NCI-H446 (cell line): ENCODE measurements around the gene SCGB2B2.
"Not testable (repeated sequence)": the region's sequence is repeated elsewhere in the genome, so short reads cannot be mapped to it uniquely, and the experiment has no call there.

ENCODE experiments used
- DNase-seq, 2 experiments: peaks; one replicate each; lab custom pipeline; 2025; lab: John Stamatoyannopoulos, UW

The SCGB2B2 gene

DNA sequence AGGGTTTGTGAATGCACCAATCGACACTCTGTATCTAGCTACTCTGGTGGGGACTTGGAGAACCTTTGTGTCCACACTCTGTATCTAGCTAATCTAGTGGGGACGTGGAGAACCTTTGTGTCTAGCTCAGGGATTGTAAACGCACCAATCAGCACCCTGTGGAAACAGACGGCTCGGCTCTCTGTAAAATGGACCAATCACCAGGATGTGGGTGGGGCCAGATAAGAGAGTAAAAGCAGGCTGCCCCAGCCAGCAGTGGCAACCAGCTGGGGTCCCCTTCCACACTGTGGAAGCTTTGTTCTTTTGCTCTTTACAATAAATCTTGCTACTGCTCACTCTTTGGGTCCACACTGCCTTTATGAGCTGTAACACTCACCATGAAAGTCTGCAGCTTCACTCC lies 8.3 kb downstream of the SCGB2B2 start:
- not testable (repeated sequence) for DNase-seq

DNA sequence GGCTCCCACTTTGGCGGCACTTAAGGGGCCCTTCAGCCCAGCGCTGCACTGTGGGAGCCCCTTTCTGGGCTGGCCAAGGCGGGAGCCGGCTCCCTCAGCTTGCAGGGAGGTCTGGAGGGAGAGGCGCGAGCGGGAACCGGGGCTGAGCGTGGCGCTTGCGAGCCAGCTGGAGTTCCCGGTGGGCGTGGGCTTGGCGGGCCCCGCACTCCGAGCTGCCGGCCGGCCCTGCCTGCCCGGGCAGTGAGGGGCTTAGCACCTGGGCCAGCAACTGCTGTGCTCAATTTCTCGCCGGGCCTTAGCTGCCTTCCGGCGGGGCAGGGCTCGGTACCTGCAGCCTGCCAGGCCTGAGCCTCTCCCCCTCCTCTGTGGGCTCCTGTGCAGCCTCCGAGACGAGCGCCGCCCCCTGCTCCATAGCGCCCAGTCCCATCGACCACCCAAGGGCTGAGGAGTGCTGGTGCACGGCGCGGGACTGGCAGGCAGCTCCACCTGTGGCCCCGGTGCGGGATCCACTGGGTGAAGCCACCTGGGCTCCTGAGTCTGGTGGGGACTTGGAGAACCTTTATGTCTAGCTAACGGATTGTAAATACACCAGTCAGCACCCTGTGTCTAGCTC lies 8.8 kb downstream of the SCGB2B2 start:
- DNase-seq = not testable (repeated sequence)

DNA sequence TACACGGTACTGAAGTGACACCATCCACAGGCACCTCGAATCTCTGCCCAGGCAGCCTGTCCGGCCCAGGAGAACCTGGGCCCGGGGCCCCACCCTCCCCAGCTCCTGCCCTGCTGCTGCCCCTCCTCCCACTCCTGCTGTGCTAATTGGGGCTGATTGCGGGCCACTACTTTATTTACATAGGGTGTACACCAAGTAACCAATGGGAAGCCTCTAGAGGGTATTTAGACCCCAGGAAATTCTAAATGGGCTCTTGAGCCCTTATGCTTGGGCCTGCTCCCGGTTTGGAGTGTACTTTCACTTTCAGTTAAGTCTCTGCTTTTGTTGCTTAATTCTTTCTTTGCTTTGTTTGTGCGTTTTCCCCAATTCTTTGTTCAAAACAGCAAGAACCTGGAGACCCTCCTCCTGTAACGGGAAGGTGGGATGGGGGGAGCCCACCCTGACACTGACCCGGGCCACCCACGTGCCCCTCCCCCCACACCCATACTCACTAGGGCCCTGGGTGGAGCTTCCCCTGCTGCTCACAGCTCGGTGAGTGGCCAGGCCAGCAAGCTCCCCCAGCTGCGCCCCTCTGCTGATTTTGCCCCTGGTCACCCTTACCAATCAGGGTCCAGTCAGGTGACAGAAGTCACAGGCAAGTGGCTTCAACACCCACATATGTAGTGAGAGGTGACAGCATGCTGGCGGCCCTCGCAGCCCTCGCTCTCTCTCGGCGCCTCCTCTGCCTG lies 9.4 kb downstream of the SCGB2B2 start:
- DNase-seq = no peak

DNA sequence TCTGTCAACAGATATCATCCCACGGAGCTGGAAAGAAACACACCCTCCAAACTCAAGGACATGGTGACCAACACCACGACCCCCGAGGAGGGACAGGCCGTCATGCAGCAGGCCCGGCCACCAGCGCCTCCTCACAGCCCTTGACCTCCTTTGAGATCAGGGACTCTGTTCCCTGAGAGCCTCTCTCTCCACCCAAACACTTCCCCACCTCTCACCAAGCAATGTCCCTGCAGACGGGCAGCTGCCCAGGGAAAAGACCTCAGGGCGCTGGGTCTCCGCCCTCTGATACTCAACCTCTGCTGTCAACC lies 10.0 kb downstream of the SCGB2B2 start:
- DNase-seq = no peak

DNA sequence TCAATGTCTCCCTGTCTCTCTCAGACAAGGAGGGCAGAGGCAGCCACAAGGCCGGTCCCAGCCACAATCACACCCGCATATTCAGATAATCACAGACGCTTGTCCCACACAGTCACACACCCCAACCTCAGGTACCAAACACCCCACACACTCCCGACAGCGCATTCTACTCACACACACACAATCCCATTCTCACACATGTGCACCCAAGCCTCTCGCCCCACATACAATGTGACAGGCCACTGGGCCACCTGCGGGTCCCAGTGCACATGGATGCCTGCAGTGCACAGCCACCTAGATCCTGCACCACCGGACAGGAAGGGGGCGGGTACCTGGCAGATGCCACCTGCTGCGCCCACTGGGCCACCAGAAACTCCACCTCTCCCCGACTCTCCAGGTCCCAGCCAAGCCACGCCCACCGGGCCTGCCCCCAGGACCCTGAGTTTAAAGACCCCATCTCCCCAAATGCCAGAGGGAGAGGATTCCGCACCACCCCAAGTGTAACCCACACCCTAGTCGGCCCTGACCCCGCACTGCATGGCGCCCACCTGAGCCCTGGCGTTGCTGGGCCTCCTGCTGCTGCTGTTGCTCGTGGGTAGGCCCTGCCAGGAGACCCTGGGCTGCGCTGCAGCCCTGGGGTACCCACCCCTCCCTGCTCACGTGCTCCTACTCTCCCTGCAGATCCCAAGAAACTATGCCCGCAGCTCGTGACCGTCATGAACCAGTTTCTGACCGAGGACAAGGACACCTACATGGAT lies 10.6 kb downstream of the SCGB2B2 start:
- DNase-seq = no peak

DNA sequence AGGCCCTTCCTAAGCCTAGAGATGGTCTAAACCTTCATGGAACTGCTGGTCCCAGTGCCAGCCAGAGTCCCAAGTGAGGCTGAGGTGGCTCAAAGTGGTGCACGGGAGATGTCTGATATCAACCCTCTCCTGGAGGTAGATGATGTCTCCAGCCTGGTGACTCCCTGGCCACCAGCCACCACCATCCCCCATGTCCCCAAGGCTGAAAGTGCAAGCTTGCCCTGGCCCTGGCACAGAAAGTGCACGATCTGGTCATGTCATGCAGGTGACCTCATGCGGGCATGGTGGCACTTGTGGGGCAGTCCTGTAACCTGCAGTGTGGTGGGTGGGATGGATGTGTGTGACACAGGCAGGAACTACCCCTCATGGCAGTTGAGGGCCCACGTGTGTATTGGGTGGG lies 11.7 kb downstream of the SCGB2B2 start:
- DNase-seq = not testable (repeated sequence)

DNA sequence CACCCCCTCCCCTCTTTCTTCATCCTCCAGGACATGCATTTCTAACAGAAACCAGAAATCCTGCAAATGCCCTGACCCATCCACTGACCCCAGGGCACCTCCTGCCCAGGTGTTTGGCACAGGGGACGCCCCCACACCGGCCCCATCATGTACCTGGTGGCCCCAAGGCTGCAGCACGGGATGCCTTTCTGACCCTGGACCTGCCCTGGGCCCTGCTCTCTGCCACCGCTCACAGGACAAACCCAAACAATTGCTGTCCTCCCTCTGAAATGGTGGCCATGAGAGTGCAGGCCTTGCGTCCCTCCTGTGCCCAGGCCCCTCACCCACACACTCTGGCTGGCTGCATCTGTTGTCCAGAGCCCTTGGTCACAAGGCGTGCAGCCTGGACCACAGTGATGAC lies 12.1 kb downstream of the SCGB2B2 start:
- no peak for DNase-seq

DNA sequence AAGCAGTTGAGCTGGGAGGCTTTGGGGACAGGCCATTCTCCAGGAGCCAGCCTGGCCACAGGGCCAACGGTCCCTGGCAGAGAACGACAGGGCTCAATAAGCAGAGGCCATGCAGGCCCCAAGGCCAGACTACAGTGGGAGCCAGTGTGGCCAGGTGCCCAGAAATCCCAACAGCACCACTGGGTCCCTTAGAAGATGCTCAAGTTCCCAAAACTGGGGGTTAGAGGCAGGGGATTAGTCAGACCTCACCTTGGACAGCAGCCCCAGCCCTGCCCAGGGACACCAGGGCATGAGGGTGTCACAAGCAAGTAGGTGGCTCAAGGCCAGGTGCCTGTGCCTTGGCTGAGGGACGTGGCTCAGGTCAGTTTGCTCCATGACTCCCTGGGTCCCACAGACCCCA lies 12.8 kb downstream of the SCGB2B2 start:
- DNase-seq = no peak

DNA sequence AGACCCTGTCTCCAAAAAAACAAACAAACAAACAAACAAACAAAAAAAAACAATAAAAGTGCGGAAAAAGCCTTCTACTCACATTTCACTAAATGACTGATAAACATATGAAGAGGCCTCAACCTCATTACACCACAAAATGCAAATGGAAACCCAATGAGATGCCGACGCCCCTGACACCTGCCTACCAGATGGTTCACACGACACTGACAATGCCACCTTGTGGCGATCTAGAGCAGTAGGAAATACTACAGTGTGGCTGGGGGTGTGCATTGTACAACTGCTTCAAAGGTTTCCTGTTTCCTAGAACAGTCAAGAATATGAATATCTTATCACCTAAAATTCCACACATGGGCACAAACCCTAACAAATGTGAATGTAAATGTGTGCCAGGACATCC lies 14.0 kb downstream of the SCGB2B2 start:
- peak in 1 of 2 experiments; percentile 42 for DNase-seq

DNA sequence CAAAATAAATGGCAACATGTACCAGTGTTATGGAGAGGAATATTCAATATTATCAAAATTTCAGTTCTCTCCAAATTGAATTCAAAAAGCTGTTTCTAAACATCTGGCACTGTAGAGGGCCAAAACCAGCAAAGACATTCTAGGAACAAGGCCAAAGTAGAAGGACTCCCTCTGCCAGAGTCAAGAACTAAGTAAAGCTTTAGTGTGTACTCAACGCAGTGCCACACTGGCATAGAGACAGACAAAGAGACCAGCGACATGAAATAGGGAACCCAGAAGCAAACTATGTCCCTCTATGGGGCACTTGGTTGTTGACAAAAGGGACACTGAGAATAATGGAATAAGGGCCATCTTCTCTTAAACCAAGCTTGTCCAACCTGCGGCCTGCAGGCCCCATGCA lies 15.6 kb downstream of the SCGB2B2 start:
- peak; percentile 14 to 57 for DNase-seq

DNA sequence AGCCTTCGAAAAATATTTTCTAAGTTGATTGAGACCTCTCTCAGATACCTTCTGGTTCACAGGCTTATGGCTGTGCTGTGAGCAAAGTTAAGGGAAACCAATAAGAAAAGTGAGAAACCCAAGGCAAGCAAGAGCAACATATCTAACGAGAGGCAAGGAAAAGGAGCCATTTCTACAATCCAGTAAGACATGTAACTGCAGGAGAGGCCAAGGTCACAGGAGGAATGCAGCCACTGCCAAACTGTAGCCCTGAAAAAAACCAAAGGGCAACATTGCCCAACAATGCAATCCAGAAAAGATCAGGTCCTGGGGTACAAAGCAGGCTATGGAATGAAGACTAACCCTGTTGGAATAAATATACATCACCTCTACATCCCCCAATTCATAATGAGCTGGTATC lies 21.3 kb downstream of the SCGB2B2 start:
- no peak for DNase-seq

DNA sequence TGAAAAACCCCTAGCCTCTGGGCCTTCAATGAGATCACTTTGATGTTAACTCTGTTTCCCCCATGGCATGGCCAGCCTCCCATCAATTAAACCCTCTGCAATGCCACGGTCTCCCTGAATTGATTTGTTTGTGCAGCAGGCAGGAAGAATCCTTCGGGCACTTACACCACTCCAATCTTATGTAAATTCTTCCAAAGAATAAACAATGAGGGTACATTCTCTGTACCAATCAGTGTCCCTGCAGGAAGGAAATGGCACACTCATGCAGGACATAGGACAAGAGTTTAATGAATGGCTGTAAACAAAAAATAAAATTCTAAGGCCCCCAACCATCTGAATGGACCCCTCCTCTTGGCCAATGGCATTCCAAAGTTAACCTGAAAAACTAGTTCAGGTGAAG lies 22.2 kb downstream of the SCGB2B2 start:
- no peak for DNase-seq

DNA sequence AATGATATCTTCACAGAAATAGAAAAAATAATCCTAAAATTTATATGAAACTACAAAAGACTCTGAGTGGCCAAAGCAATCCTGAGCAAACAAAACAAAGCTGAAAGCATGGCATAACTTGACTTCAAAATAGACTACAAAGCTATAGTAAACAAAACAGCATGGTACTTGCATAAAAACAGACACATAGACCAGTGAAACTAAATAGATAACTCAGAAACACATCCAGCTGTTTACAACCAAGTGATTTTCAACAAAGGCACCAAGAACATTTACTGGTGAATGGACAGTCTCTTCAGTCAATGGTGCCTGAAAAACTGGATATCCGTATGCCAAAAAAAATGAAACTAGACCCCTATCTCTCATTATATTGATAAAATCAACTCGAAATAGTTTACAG lies 25.2 kb downstream of the SCGB2B2 start:
- DNase-seq = no peak

DNA sequence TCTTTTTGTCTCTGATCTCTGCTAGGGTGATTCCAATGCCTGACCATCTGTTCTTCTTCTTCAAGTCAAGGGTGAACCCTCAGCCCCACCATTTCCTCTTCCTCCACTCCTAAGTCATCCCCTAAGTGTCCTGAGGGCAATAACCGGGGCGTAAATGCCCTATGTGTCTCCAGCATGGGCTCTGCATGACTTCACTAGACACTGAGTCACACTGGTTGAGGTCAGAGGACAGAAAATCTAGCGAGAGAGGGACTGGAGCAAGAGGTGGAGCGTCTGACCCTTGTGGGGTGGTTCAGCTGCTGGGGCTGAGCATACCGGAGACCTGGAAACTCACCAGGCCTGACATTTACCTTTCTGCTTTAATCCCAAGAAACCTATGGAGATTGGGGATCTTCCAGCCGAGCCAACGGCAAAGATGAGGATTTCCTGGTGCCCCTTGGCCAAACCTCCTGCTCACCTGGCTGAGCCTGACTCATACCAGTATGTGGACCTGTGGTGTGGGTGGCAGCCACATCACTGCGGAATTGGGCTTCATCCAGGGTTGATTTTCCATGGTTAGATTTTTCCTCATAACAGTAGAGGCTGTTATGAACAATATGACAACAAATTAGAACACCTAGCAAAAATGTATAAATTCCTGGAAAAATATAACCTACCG lies 26.9 kb downstream of the SCGB2B2 start:
- DNase-seq = no peak

DNA sequence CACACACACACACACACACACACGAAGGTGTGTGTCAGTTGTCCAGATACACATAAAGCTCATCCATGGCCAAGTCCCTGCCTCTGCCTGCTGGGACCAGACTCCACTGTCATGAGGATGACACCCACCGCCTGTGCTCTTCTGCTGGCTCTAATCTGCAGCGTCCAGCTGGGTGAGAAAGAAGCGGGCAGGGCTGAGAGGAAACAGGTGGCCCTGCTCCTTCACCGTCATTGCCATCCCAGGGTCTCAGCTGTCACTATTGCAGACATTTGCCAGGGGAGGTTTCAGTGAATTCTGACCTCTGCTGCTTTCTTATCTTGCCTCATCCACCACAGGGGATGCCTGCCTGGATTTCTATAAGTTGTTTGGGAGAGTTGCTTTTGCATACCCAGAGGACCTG lies 31.4 kb downstream of the SCGB2B2 start:
- no peak for DNase-seq

DNA sequence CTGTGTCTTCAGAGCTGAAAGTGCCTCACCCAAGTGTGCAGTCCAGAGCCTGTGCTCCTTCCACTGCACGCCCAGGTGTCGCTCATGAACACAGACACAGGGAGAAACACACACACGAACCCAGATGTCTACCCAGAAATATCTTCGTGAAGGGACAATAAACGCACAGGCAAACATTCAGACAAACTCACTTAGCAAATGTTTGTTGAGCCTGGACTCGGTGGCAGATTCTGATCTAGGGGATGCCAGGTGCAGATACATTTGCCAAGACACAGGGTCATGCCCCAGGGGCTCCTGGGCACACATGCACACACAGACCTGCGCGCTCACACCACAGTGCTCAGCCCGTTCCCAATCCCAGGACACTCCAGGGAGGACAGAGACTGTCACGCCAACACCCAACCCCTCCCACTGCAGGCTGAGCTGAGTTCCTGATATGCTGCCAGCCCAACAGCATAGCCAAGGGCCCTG lies 31.9 kb downstream of the SCGB2B2 start:
- no peak for DNase-seq

DNA sequence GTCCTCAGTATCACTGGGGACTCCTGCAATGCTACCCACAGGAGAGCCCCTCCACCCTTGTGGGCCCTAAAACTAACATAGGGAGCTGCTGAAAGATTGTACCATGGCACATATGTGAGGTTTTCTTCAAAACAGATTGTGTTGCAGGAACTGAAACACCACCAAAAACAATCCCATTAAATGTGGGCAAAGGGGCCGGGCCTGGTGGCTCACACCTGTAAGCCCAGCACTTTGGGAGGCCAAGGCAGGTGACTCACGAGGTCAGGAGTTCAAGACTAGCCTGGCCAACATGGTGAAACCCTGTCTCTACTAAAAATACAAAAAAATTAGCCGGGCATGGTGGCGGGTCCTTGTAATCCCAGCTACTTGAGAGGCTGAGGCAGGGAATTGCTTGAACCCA lies 34.7 kb downstream of the SCGB2B2 start:
- DNase-seq = no peak

DNA sequence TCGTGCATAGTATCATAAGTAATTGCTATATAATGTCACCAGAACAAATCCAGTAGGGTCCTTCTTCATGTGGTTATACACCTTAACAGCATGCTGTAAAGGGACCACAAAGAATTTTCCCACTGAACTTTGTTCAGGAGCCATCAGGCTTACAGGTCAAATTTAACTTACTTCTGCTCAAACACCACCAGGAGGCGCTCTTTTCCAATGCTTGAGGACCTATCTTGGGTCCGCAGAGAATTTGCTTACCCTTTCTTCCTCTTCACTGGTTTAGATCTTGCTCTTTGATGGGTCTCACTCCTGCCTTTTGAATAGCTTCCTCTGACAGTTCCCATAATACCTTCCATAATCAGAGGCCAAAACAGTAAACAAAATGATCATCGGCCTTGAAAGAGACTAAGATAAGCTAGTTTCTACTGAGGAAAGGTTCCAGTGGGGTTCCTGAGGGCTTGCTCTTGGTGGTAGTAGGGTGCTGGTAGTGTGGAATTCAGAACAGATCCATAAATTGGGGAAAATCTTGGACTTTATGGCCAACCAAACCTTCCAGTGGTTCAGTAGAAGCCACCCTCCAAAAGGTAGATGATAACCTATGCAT lies 37.4 kb downstream of the SCGB2B2 start:
- DNase-seq = peak; percentile 62 to 85

DNA sequence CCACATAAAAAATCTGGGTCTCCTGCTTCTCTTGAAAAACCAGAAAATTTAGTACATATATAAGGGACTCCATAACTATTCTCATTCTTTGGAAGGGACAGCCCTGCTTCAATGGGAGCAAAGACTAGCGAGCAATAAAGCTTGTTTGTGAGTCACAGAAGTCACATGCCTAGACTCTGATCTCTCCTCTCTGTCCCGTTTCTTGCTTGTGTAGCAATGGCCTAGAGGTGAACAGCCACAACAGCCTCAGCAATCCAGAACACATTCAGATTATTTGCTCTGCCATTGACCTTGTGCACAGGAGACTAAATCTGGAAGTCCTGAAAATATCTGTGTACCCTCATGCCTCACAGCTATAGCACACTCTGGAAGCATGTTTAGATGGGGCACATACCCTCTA lies 43.2 kb downstream of the SCGB2B2 start:
- no peak for DNase-seq
